HG03442 (cell line): ENCODE measurements around the gene UGP2.
A peak's percentile ranks its signal among the peaks of the same experiment; 100 is the strongest.

Experiments used
- ATAC-seq: cut with Tn5 transposase; IDR thresholded peaks from one replicate; pipeline ENCODE4 v1.9.1; 2021; ENCODE audit warnings: mild to moderate bottlenecking, moderate library complexity; ENCODE audit not compliant: unreplicated experiment

The UGP2 gene

DNA sequence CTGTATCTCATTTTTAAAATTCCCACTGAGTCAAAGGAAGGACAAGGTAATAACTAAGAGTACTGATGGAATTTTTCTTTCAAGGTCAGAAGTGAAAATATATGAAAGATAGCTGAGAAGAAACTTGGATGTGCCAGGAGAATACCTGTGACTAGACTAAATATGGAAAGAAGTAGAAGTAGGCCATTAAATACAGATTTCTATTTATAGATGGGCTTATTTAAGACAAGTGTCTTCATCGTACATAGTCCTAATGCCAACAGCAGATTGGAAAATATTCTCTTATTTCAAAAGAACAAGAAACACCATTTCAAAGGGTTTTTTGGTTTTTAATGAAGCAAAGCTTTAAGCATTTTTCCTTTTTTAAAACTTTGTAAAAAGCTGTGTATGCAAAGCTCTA, 22.0 kb downstream of the UGP2 start:
- no peak for ATAC-seq

DNA sequence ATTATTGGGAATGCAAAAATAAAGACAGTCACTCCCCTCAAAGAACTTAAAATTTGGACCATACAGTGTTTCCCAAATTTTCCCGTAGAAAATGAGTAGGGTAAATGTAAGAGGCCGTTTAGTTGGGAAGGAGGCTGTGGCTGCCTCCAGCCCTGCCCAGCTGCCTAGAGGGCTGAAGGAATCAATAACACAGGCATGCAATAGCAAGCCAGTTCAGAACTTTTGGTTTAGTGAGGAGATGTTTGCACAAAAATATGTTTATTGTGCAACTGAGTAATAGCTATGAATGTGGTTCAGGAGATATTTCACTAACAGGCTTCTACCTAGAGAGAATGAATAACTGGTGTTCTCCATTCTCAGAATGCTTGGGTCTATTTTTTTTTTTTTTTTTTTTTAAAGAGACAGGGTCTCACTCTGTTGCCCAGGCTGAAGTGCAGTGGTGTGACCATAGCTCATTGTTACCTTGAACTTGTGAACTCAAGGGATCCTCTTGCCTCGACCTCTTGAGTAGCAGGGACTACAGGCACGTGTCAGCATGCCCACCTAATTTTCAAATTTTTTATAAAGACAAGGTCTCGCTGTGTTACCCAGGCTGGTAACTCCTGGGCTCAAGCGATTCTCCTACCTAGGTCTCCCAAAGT, 23.6 kb downstream of the UGP2 start:
- ATAC-seq: no peak

DNA sequence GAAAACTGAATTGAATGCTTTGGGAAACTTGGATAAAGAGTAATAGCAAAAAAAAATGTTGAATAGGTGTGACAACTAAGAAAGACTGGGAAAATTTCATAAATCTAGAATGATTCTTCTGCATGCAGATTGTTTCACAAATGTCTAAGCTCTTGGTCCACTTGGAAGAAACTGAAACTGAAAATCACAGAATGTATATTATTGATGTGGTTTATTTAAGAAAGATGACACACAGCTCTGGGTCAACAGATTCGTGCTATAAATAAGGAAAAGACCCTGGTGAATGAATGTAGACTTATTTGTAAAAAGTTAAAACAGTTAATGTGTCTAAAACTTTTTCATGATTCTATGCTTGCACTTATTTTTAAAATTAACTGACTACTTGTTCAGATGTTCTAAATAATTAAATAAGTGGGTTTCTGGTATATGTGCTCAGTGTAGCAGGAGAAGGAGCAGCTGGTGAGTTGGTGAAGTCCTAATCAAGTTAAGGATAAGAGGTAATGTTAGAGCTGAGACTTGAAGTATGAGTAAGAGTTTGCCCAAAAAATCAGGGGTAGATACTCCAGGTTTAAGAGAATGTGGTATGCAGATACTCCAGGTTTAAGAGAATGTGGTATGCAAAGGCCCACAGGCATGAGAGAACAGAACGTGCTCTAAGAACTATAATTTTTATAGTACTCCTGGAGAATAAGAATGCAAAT, 24.5 kb downstream of the UGP2 start:
- no peak for ATAC-seq

DNA sequence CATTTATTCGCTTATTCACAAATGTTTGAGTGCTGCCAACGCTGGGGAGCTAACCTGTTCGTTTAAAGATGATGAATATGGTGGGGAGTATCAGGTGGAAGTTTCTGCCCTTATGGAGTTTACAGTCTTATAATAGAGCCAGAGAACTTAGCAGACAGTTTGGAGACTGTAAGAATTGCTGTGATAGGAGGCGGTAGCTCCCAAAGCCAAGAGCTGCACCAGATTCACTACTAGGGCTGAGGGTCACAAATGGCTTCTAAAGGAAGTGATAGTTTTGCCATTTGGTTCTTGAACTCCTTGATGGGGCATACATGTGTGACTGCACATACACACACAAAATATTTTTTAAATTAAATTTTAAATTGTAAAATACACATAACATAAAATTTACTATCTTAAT, 29.0 kb downstream of the UGP2 start:
- ATAC-seq: no peak

DNA sequence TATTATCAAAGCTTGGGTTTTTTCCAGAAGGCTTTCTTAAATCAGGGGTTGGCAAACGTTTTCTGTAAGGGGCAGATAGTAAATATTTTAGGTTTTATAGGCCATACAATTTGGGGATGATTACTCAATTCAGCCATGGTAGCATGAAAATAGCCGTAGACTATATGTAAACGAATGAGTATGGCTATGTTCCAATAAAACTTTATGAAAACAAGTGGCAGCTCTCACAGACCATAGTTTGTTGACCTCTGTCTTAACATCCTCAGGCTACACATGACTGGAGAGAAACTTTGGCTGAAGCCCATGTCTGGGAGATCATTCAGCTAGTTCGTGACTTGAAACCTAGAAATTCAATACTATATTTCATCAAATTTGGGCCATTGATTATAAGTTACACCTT, 30.2 kb downstream of the UGP2 start:
- ATAC-seq: no peak

DNA sequence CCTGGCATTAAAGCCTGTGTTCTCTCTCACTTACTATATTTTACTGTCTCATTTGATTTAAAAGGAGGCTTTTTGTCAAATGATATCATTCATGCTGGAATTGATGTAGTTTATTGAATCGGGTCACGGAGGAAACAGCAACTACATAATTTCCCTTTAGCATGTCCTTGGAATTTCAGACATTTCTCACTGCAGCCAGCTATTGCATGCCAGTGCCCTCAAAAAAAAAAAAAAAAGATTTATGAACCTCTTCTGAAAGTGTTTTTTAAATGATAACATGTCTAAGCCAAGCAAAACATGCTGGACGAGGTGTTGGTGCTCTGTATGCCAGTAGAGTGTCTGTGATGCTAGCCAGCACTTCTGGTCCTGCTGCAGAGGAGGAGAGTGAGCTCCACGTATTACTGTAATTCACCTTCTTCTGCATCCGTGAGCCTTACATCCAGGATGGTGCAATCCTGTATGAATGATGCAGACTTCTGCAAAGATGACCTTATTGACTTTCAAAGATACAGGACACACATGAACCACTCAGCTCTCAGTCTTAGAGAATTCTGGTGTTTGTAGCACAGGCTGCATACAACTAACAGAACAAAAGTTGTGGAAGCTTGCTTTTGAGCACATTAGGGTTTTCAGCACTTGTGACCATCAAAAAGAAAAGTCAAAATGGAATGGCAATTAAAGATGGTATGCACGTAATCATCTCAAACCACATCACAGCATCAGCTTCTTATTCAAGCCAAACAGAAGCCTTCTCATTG, 31.1 kb downstream of the UGP2 start:
- ATAC-seq: no peak

DNA sequence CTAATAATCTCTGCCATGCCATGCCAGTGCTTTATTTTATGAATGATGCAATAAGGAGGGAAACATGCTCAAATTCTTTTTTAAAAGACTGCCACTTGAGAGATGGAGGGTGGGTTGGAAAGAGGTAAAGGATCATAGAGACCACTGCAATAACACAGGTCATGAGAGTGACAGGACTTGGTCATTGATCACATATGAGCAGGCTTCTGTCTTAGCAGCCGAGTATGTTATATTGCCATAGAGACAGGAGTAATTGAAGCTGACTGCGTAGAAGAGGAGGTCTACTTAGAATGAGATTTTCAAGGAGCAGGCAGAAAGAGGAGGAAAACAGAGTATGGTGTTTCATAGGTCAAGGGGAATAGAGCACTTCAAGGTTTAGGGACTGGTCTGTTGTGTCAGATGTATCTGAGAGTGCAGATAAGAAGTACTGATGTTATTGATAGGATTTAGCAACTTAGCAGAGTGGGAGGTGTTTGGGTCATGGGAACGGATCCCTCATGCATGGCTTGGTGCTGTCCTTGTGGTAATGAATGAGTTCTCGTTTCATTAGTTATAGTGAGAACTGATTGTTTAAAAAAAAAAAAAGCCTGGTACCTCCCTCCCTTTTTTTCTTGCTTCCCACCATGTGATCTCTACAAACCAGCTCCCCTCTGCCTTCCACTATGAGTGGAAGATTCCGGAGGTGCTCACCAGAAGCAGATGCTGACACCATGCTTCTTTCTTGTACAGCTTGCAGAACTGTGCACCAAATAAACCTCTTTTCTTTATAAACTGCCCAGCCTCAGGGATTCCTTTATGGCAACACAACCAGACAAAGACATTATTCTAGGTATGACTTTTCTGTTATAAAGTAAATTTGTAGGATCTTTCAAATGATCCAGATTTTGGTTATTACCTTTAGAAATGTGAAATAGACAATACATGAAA, 32.8 kb downstream of the UGP2 start:
- ATAC-seq: no peak

DNA sequence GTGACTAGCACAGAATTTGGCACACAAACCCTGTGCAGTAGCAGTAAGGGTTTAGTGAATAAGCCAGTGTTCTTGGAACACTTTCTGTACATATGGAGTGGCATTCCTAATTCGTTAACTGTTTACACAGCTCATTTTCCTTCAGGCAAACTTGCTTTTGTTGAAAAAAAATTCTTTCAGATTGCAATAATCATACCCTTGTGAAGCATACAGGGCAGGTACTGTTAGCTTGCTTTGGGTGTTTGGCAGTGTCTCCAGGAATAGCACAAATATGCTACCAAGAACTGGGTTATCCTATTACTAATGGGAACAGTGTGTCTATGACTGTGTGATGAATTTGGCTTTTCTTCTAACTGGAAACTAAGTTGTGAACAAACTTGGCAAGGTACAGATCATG, 33.4 kb downstream of the UGP2 start:
- no peak for ATAC-seq

DNA sequence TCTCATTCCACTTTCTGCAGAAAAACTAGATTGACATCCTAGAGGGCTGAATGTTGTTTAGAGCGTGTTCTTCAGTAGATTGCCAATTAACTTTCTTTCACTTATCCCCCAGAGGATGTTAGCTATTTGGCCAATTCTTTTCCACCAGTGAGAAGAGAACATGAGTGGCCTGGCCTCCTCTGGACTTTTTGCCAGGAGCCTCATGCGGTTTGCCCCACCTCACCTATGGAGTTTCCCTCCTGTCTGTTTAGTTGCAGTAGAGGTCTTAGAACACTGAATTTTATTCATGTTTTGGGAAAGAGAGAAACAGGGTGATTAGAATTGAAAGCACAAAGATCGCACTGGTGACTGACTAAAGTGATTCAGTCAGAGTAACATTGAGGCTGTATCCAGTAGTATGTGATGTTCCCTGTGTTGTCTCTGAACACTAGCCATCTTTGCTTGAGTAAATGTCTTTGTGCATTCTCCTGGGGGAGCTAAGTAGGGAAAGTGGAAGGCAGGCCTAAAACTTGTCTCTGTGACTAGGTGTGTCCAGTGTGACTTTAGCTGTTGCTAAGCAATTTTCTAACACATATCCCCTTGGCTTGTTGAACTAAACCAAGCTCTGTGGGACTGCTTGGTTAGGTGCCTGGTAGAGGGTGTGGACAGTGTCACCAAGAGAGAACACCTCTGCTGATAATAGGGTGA, 34.0 kb downstream of the UGP2 start:
- no peak for ATAC-seq

DNA sequence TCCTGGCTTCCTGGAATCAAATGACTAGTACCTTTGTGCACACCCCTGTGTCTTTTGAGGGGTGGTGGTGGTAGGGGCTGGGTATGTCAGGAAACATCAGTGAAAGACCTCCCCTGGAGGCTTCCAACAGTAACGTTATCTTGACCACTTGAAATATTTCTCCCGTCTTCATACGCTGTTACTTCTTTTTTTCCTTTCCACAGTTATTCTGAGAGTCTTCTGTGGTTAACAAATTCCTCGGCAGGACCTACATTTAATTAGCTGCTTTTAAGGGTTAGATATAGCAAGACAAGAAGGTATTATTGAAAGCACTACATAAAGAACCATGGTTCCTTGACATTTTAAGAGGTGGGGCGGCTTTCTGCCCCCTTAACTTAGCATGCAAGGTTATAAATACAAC, 34.6 kb downstream of the UGP2 start:
- ATAC-seq: no peak

DNA sequence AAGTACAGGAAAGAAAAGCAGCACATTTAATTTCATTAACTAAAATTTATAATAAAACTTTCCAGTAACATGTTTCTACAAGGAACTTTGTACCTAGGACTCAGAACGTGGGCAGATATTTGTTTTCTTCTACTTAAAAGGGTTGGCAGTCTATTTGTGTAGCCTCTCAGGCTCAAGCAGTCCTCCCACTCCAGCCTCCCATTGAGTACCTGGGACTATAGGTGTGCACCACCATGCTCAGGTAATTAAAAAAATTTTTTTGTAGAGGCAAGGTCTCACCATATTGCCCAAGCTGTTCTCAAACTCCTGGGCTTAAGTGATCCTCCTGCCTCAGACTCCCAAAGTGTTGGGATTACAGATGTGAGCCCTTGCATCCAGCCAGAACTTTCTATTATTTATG, 36.8 kb downstream of the UGP2 start:
- no peak for ATAC-seq

DNA sequence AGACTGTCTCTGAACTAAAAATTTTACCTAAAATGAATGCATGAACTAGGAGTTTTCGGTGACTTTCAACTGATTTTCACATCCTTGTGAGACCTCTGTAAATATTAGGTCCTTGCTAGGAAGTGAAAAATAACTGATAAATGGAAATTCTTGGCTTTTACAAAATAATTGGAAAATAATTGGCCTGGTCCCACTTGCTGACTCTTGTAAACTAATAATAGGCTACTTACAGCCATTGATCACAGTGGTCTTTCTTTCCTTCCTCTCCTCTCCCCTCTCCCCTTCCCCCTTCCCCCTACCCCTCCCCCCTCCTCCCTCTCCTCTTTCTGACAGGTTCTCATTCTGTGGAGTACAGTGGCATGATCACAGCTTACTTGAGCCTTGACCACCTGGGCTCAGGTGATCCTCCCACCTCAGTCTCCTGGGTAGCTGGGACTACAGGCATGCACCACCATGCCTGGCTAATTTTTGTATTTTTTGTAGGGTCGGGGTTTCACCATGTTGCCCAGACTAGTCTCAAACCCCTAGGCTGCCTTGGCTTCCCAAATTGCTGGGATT, 38.3 kb downstream of the UGP2 start:
- ATAC-seq: no peak

DNA sequence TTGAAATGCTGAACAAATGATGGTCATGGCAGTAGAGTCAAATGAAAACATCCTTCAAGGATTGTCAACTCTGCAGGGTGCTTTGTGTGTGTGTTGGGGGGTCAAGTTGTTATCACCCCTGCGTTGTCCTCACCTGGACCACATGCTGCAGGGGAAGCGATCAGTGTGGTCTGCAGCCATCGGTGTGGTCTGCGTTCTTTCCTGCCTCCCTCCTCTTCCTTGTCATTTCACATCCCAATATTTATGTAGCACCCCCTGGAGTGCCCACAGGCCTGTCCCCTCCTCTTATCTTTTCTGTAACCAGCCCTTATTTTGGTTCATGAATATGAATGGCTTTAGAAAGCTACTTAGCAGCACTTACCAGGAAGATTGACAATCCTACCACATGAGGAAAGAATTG, 38.9 kb downstream of the UGP2 start:
- ATAC-seq: no peak

DNA sequence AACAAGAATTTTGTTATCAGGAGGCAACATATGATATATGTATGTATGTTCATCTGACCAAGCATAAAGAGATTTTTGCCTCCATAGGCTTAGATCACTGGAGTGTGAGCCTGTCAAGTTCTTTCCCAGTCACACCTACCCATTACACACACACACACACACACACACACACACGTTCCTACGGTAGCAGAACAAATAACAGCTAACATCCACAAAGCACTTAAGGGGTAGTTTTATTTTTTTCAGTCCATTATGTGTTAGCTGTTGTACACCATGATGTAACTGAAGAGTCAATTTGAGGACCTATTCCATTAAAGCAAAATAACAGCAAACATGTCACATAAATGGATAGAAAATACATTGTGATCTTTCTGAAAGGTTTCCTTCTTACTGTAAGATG, 39.5 kb downstream of the UGP2 start:
- no peak for ATAC-seq

DNA sequence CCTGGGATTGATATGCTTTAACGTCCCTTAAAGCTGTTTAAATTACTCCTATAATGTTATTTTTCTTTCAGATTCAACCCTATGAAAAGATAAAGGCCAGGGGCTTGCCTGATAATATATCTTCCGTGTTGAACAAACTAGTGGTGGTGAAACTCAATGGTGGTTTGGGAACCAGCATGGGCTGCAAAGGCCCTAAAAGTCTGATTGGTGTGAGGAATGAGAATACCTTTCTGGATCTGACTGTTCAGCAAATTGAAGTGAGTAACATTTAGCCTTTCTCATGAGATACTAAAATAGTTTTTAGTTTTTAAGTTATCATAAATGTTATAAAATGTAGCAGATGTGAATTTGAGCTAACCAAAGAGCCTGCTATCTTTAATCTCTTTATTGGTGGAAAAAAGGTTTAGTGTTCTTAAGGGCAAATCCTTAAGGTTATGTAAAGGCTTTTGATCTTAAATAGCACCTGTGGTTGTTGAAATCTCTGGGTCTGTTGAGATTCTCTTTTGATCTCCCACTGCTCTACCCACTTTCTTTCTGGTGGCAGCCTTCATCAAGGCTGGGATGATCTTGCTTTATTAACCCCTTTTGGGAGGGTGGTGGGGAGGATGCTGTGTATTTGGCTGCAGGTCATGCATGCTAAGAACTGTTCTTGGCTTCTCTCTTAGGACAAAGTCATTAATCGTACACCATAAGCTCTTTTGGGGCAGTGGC, 40.9 kb downstream of the UGP2 start:
- ATAC-seq: no peak

DNA sequence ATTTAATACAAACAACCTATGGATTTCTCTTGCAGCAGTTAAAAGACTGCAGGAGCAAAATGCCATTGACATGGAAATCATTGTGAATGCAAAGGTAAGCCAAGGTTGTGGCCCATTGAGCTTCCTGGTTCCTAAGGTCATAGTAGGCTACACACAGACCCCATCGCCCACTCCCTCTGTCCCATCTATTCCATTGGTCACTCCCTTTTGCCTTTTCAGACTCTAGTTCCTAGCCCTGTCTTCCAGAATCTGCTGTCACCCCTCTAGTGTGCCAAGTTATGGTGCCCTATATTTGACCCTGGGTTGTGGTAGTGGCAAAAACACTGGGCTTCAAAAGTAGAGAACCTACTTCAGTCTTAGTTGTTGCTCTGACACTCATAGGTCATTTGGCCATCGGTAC, 44.7 kb downstream of the UGP2 start:
- ATAC-seq: no peak

DNA sequence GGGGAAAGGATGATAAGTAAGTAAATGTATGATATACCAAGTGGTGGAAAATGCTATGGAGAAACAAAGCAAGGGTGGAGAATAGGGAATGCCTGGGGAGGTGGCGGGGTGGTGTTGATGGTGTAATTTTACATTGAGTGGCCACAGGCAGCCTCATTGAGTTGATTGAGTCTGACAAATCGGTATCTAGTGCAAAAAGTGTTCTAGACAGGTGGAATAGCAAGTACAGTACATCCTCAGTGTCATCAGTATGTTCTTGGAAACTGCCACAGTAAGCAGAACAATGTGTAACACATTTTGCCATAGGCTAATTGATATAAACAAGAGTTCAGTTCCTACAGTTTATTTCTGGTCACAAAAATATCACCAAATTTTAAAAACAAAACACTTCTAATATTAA, 46.4 kb downstream of the UGP2 start:
- ATAC-seq: no peak

DNA sequence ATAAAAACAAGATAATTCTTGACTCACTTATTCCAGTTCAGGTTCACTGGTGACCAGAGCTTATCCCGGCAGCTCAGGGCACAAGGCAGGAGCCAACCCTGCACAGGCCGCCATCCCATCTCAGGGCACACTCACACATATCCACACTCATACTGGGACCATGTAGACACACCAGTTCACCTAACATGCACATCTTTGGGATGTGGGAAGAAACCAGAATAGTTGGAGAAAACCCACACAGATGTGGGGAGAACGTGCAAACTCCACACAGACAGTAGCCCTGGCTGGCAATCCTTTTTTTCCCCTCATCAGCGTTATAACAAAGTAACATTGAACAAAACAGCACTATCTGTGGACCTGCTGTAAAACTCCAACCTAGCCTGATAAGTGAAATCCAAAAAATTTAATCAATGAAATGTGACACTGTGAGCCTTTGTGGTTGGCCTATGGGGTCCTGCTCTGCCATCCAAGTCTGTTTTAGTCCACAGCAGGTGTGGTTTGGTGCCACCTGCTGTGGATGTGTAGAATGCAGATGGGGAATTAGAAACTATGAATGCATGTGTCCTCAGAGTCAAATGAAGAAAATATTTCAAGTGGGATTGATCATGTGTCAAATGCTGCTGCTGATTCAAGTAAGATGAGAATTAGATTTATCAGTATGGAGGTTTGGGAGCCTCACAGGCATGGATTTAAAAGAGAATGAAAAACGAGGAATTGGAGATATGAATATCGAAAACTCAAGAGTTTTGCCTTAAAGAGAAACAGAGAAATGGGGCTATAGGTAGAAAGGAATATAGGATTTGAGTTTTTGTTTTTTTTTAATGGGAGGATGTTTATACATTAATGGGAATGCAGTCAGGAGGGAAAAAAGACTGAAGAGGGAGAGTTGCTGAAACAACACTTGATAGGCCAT, 47.0 kb downstream of the UGP2 start:
- peak; percentile 72 for ATAC-seq

DNA sequence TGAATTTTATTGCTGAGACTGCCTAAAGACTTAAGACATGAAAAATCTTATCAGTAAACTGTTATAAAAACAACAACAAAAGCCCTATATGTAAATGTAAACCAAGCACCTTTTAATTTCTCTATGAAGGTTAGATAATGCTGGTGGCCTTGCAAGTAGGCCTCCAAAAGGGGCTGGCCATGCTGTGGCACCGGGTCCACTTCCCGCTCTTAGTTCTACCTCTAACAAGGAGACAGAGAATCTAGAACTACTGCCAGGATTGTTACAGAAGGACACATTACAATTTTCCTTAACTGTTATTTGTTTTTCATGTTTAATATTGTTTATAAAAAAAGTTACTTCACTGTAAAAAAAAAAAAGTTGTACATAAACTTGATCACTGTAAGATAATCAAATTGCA, 49.0 kb downstream of the UGP2 start:
- no peak for ATAC-seq
